ENCODE results near the gene MMP21. TPM values are rescaled to one million over a fixed set of nuclear protein-coding genes. Genes with fewer than 3 reads are reported as not detected.

The MMP21 gene
- total and polyA plus RNA-seq, 10 of the 15 experiments (the other 5 are each of a cell fraction or from before 2014, with no cell fraction given) = 0.08 to 0.24 TPM; not detected in 8

DNA sequence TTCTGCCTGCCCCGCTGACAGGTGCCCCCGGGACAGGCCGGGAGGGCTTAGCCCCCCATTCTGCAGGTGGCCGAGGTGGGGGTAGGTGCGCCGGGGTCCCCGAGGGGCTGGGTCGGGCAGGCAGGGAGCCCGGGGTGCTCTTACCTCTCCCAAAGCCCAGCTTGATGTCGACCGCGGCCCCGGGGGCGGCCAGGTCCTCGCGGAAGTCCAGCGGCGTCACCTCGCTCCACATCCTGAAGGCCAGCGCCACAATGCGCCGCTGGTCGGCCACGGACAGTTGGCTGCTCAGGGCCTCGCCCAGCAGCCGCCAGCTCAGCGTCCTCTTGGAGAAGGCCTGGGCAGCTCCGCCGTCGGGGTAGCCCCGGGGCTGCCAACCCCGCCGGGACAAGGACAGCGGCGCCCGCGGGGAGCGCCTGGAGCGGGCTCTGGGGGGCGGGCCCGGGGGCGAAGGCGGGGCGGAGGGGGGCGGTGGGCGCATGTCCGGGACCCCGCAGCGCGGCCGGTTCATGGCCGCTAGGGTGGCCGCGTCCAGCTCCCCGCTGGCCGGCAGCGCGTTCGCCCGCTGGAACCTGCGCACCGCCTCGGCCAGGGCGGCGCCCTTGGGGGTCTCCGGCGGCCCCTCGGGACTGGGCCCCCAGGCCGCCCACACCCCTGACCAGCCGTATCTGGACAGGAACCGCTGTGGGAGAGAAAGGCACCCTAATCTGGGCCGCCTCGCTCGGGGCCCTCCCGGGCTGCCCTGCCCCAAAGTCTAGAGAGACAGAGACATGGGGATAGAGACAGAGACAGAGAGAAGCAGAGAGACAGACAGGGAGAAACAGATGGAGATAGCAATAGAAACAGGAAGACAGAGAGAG lies 1.7 kb downstream of the MMP21 start:
- Histone ChIP-seq H3K9ac (ENCODE audit: control insufficient read depth, insufficient read depth, low read length) (no peak overlapping the region), H4K20me1 (ENCODE audit: control insufficient read depth, insufficient read depth) (no peaks in the 10 kb centered on the region), H3K9me3 (replicated peaks; ENCODE audit: control insufficient read depth, insufficient read depth, low read length) (no peaks in the 10 kb centered on the region), H2AFZ (ENCODE audit: control insufficient read depth, low read depth, low read length) (no peak overlapping the region), H3K27me3 (replicated peaks in 1 of 2; ENCODE audit: control insufficient read depth in 2 of 2, insufficient read depth in 2 of 2, low read length in 1 of 2) (no peaks in the 10 kb centered on the region), H3K27ac (ENCODE audit: control insufficient read depth, insufficient read depth) (no peak overlapping the region), H3K36me3 (ENCODE audit: control insufficient read depth in 2 of 2, insufficient read depth in 2 of 2, low read length in 1 of 2) (no peaks in the 10 kb centered on the region; a peak in 2 of 4 replicates), H3K79me2 (ENCODE audit: control insufficient read depth, insufficient read depth, low read length) (no peaks in the 10 kb centered on the region), H3K4me3 (no peak overlapping the region), H3K4me2 (ENCODE audit: control insufficient read depth, insufficient read depth) (no peak overlapping the region), H3K4me1 (ENCODE audit: control insufficient read depth, insufficient read depth, low read length) (no peaks in the 10 kb centered on the region)
- intact Hi-C loops (cut with micrococcal nuclease; ENCODE audit: unreplicated experiment) (no loop called here), in situ Hi-C loops (cut with MboI) (no loop called here)
- TF ChIP-seq, protein P1, sequence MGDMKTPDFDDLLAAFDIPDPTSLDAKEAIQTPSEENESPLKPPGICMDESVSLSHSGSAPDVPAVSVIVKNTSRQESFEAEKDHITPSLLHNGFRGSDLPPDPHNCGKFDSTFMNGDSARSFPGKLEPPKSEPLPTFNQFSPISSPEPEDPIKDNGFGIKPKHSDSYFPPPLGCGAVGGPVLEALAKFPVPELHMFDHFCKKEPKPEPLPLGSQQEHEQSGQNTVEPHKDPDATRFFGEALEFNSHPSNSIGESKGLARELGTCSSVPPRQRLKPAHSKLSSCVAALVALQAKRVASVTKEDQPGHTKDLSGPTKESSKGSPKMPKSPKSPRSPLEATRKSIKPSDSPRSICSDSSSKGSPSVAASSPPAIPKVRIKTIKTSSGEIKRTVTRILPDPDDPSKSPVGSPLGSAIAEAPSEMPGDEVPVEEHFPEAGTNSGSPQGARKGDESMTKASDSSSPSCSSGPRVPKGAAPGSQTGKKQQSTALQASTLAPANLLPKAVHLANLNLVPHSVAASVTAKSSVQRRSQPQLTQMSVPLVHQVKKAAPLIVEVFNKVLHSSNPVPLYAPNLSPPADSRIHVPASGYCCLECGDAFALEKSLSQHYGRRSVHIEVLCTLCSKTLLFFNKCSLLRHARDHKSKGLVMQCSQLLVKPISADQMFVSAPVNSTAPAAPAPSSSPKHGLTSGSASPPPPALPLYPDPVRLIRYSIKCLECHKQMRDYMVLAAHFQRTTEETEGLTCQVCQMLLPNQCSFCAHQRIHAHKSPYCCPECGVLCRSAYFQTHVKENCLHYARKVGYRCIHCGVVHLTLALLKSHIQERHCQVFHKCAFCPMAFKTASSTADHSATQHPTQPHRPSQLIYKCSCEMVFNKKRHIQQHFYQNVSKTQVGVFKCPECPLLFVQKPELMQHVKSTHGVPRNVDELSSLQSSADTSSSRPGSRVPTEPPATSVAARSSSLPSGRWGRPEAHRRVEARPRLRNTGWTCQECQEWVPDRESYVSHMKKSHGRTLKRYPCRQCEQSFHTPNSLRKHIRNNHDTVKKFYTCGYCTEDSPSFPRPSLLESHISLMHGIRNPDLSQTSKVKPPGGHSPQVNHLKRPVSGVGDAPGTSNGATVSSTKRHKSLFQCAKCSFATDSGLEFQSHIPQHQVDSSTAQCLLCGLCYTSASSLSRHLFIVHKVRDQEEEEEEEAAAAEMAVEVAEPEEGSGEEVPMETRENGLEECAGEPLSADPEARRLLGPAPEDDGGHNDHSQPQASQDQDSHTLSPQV (IDR thresholded peaks at IDR 0.05) = no peak
- TF ChIP-seq, protein P2, sequence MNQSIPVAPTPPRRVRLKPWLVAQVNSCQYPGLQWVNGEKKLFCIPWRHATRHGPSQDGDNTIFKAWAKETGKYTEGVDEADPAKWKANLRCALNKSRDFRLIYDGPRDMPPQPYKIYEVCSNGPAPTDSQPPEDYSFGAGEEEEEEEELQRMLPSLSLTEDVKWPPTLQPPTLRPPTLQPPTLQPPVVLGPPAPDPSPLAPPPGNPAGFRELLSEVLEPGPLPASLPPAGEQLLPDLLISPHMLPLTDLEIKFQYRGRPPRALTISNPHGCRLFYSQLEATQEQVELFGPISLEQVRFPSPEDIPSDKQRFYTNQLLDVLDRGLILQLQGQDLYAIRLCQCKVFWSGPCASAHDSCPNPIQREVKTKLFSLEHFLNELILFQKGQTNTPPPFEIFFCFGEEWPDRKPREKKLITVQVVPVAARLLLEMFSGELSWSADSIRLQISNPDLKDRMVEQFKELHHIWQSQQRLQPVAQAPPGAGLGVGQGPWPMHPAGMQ (IDR thresholded peaks at IDR 0.05; ENCODE audit: borderline replicate concordance) = no peak
- TF ChIP-seq SMC3 (IDR thresholded peaks at IDR 0.05; ENCODE audit: borderline replicate concordance, low read length) = no peak
- no peak for TF ChIP-seq RAD21 (IDR thresholded peaks at IDR 0.05; ENCODE audit: insufficient read depth, low read depth, low read length)
- TF ChIP-seq ATF3 (IDR thresholded peaks at IDR 0.05; ENCODE audit: borderline replicate concordance, extremely low read depth, low read depth, low read length) = no peak
- no peak for TF ChIP-seq KAT2A (conservative IDR thresholded peaks at IDR 0.05; ENCODE audit: control insufficient read depth, low read depth, low read length)
- ATAC-seq (no peak), FAIRE-seq (no peak), DNase-seq (ENCODE audit: low read depth, low spot score) (no peak)
- no TSS peak for BruUV-seq (replicated peaks)
- ChIA-PET SMC1A (ENCODE audit: uncharacterized antibody, unreplicated experiment) (no interaction called here), CTCF (no interaction called here), POLR2A (no interaction called here), RAD21 (ENCODE audit: unreplicated experiment) (no interaction called here)
- WGBS (ENCODE audit: insufficient coverage, insufficient replicate concordance, low lambda C conversion rate, missing lambda C conversion rate) = 89% methylated on average over 55 of the region's 75 CpGs
